WTC11 (cell line): Measurements from ENCODE around the gene EIF3F. TPM values are rescaled to one million over a fixed set of nuclear protein-coding genes. Genes with fewer than 3 reads are reported as not detected.

ENCODE experiments used
- ATAC-seq: fragments of 200-7000 bp; cut with Tn5 transposase; 2 replicates; pipeline ENCODE4 v1.10.0; 2021; ENCODE audit warnings: mild to moderate bottlenecking, moderate library complexity
- CTCF ChIA-PET: fragments of 300-600 bp; sonication (Branson Sonifier 250); formaldehyde crosslinking; loops from one replicate; lab custom pipeline; 2021; ENCODE audit warnings: antibody characterized with exemption; lab: Charles Lee
- POLR2A ChIA-PET: fragments of 350-600 bp; sonication (Branson Sonifier 250); formaldehyde crosslinking; loops from one replicate; lab custom pipeline; 2021; ENCODE audit warnings: antibody characterized with exemption; lab: Charles Lee
- DNase-seq: peaks from one replicate; pipeline ENCODE4 v3.0.0; 2021; ENCODE audit warnings: low spot score
- H3K27ac Mint-ChIP-seq: 2 replicates; pipeline ENCODE4 v1.8.0; 2021; ENCODE audit warnings: mixed read lengths
- H3K27me3 Mint-ChIP-seq: 2 replicates; pipeline ENCODE4 v1.8.0; 2021; ENCODE audit warnings: low read depth, mild to moderate bottlenecking, moderate library complexity, mixed read lengths
- H3K36me3 Mint-ChIP-seq: 2 replicates; pipeline ENCODE4 v1.8.0; 2021; ENCODE audit warnings: mixed read lengths
- H3K4me1 Mint-ChIP-seq: 2 replicates; pipeline ENCODE4 v1.8.0; 2022; ENCODE audit warnings: mixed read lengths
- H3K4me3 Mint-ChIP-seq: 2 replicates; pipeline ENCODE4 v1.8.0; 2021; ENCODE audit warnings: mild to moderate bottlenecking, moderate library complexity, mixed read lengths
- H3K9me3 Mint-ChIP-seq: 2 replicates; pipeline ENCODE4 v1.8.0; 2021; ENCODE audit warnings: mixed read lengths
- ATF2 ChIP-seq: sonication (generic); formaldehyde crosslinking; IDR thresholded peaks from 2 replicates; pipeline ENCODE4 v1.8.1; 2022; ENCODE audit warnings: low read depth, missing genetic modification reagents, borderline replicate concordance
- ETV6 ChIP-seq: sonication (generic); formaldehyde crosslinking; IDR thresholded peaks from 2 replicates; pipeline ENCODE4 v1.8.1; 2022; ENCODE audit warnings: mild to moderate bottlenecking, missing genetic modification reagents
- GRHL2 ChIP-seq: fragments of 250-450 bp; sonication (Bioruptor Pico); IDR thresholded peaks from 2 replicates; pipeline ENCODE4 v1.8.0; 2022; ENCODE audit warnings: mild to moderate bottlenecking, moderate library complexity; ENCODE audit not compliant: insufficient replicate concordance, severe bottlenecking
- RELA ChIP-seq: sonication (generic); formaldehyde crosslinking; IDR thresholded peaks from 2 replicates; pipeline ENCODE4 v1.8.1; 2022; ENCODE audit warnings: missing genetic modification reagents, mild to moderate bottlenecking, borderline replicate concordance
- TCF7 ChIP-seq: sonication (generic); formaldehyde crosslinking; IDR thresholded peaks from 2 replicates; pipeline ENCODE4 v1.8.0; 2022; ENCODE audit warnings: mild to moderate bottlenecking, low read depth, missing genetic modification reagents, moderate library complexity
- USF1 ChIP-seq: sonication (generic); formaldehyde crosslinking; IDR thresholded peaks from 2 replicates; pipeline ENCODE4 v1.8.0; 2022; ENCODE audit warnings: mild to moderate bottlenecking, missing genetic modification reagents
- ZNF416 ChIP-seq: fragments of 250-450 bp; sonication (Bioruptor Pico); IDR thresholded peaks from 2 replicates; pipeline ENCODE4 v1.9.0; 2021; ENCODE audit warnings: mild to moderate bottlenecking, inconsistent platforms
- total RNA-seq: library from RNA; stranded (reverse); gene quantifications from 3 replicates; pipeline ENCODE4 v1.2.3, GENCODE V29; 2021
- TF ChIP-seq, protein P1 (sequence below): fragments of 200-600 bp; IDR thresholded peaks from 2 replicates; pipeline ENCODE4 v1.8.0; 2022; ENCODE audit warnings: antibody characterized with exemption
- TF ChIP-seq, protein P2 (sequence below): sonication (generic); formaldehyde crosslinking; IDR thresholded peaks from 2 replicates; pipeline ENCODE4 v1.8.0; 2022; ENCODE audit warnings: mild to moderate bottlenecking, missing genetic modification reagents
- TF ChIP-seq, protein P3 (sequence below): fragments of 250-450 bp; sonication (Bioruptor Pico); conservative IDR thresholded peaks from 2 replicates; pipeline ENCODE4 v1.9.0; 2021; ENCODE audit warnings: mild to moderate bottlenecking
- TF ChIP-seq, protein P4 (sequence below): sonication (generic); formaldehyde crosslinking; IDR thresholded peaks from 2 replicates; pipeline ENCODE4 v1.8.0; 2023; ENCODE audit warnings: missing genetic modification reagents, mild to moderate bottlenecking, borderline replicate concordance

Gene EIF3F
- total RNA-seq, 1 experiment from 2014 or later, result 356 TPM

GRCh38 chr11:8041576-8041975 is 54.4 kb downstream of the EIF3F start (continued):
- TF ChIP-seq, protein P1, sequence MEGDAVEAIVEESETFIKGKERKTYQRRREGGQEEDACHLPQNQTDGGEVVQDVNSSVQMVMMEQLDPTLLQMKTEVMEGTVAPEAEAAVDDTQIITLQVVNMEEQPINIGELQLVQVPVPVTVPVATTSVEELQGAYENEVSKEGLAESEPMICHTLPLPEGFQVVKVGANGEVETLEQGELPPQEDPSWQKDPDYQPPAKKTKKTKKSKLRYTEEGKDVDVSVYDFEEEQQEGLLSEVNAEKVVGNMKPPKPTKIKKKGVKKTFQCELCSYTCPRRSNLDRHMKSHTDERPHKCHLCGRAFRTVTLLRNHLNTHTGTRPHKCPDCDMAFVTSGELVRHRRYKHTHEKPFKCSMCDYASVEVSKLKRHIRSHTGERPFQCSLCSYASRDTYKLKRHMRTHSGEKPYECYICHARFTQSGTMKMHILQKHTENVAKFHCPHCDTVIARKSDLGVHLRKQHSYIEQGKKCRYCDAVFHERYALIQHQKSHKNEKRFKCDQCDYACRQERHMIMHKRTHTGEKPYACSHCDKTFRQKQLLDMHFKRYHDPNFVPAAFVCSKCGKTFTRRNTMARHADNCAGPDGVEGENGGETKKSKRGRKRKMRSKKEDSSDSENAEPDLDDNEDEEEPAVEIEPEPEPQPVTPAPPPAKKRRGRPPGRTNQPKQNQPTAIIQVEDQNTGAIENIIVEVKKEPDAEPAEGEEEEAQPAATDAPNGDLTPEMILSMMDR, result no peak
- no peak for TF ChIP-seq USF1 (CRISPR knock-in tag)
- TF ChIP-seq ZNF416 (CRISPR knock-in tag), result no peak
- TF ChIP-seq, protein P2, sequence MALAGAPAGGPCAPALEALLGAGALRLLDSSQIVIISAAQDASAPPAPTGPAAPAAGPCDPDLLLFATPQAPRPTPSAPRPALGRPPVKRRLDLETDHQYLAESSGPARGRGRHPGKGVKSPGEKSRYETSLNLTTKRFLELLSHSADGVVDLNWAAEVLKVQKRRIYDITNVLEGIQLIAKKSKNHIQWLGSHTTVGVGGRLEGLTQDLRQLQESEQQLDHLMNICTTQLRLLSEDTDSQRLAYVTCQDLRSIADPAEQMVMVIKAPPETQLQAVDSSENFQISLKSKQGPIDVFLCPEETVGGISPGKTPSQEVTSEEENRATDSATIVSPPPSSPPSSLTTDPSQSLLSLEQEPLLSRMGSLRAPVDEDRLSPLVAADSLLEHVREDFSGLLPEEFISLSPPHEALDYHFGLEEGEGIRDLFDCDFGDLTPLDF, result no peak

- Mint-ChIP-seq H3K27ac (no peak overlapping the region), H3K36me3 (no peaks in the 10 kb centered on the region), H3K4me1 (no peaks in the 10 kb centered on the region), H3K9me3 (peaks cover 12% of the 10 kb centered on the region), H3K4me3 (no peak overlapping the region), H3K27me3 (peaks cover 10% of the 10 kb centered on the region)
- no peak for DNase-seq
- TF ChIP-seq GRHL2 (CRISPR knock-in tag) (no peak), ATF2 (CRISPR knock-in tag) (no peak), ETV6 (CRISPR knock-in tag) (no peak), RELA (CRISPR knock-in tag) (no peak), ZNF416 (CRISPR knock-in tag) (no peak), TCF7 (CRISPR knock-in tag) (no peak)
- TF ChIP-seq, protein P3, sequence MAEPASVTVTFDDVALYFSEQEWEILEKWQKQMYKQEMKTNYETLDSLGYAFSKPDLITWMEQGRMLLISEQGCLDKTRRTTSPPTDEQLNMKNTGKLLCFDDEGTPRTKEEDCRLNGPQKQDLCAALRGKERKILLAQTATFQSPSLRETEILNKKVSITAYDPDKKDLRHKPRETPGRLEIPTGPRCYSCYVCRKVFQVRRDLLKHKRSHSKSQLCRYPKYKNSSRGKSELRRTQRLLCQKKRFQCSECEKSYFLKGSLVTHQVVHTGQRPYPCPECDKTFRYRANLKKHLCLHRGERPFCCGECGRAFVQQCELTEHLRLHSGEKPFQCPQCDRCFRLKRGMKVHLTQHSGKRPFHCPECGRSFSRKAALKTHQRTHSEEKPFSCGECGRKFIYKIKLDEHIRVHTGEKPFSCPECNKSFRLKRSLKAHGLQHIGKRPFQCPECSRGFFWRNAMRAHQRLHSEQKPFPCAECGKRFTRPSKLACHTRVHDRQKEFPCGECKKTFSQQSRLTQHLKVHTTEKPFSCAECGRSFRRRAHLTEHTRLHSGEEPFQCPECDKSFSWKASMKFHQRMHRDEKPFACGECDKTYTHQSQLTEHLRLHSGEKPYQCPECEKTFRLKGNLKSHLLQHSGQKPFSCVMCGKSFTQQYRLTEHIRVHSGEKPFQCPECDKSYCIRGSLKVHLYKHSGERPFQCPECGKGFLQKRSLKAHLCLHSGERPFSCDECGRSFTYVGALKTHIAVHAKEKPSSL (CRISPR knock-in tag), result no peak
- TF ChIP-seq, protein P4, sequence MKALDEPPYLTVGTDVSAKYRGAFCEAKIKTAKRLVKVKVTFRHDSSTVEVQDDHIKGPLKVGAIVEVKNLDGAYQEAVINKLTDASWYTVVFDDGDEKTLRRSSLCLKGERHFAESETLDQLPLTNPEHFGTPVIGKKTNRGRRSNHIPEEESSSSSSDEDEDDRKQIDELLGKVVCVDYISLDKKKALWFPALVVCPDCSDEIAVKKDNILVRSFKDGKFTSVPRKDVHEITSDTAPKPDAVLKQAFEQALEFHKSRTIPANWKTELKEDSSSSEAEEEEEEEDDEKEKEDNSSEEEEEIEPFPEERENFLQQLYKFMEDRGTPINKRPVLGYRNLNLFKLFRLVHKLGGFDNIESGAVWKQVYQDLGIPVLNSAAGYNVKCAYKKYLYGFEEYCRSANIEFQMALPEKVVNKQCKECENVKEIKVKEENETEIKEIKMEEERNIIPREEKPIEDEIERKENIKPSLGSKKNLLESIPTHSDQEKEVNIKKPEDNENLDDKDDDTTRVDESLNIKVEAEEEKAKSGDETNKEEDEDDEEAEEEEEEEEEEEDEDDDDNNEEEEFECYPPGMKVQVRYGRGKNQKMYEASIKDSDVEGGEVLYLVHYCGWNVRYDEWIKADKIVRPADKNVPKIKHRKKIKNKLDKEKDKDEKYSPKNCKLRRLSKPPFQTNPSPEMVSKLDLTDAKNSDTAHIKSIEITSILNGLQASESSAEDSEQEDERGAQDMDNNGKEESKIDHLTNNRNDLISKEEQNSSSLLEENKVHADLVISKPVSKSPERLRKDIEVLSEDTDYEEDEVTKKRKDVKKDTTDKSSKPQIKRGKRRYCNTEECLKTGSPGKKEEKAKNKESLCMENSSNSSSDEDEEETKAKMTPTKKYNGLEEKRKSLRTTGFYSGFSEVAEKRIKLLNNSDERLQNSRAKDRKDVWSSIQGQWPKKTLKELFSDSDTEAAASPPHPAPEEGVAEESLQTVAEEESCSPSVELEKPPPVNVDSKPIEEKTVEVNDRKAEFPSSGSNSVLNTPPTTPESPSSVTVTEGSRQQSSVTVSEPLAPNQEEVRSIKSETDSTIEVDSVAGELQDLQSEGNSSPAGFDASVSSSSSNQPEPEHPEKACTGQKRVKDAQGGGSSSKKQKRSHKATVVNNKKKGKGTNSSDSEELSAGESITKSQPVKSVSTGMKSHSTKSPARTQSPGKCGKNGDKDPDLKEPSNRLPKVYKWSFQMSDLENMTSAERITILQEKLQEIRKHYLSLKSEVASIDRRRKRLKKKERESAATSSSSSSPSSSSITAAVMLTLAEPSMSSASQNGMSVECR (CRISPR knock-in tag), result no peak
- ATAC-seq, result no peak
- ChIA-PET CTCF (interaction anchor here (0.8 to 2.7 kb wide), 4 partner anchors 10 to 47 kb away, joined by 3 to 12 read pairs (median 8); no protein-coding TSS in a partner anchor), POLR2A (no interaction called here)
Observed at GRCh38 chr11:8043756-8044155, 56.6 kb downstream of the EIF3F start.
